HG02885 (cell line): Measurements from ENCODE around the gene MAPK10.
"Not testable (repeated sequence)": the region's sequence is repeated elsewhere in the genome, so short reads cannot be mapped to it uniquely, and the experiment has no call there.

Experiments
- ATAC-seq: cut with Tn5 transposase; IDR thresholded peaks from one replicate; pipeline ENCODE4 v1.9.1; 2021; ENCODE audit warnings: mild to moderate bottlenecking; ENCODE audit not compliant: unreplicated experiment, poor library complexity

The MAPK10 gene

GRCh38 chr4:86118711-86119110 is 241.1 kb downstream of the MAPK10 start:
- no peak for ATAC-seq

- ATAC-seq, result no peak
These were observed 242.0 kb downstream of the MAPK10 start for GRCh38 chr4:86117705-86118302.

GRCh38 chr4:86114563-86114962 is 245.3 kb downstream of the MAPK10 start:
- ATAC-seq, result no peak

DNA sequence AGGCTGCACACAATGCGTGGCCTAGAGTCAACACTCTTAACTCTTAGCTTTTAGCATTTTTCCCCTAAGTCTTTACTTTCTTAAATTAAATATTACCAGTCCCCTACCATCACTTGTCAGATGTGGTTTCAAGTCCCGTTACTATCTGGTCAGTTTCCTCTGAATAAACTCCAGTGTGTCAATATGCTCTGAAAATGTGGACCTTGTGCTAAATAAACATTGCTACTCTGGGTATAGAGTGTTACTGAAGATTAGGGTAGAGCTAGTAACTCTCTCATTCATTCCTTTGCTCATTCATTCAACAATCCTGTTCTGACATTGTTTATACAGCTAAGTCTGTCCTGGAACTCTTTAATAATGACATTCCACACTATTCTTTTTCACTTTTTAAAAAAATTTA is 251.0 kb downstream of the MAPK10 start:
- no peak for ATAC-seq

GRCh38 chr4:86108137-86108536 is 251.7 kb downstream of the MAPK10 start:
- ATAC-seq, result no peak

GRCh38 chr4:86107112-86107511 is 252.7 kb downstream of the MAPK10 start:
- no peak for ATAC-seq

GRCh38 chr4:86106475-86106874 is 253.4 kb downstream of the MAPK10 start:
- ATAC-seq, result no peak

- no peak for ATAC-seq
These were observed 258.0 kb downstream of the MAPK10 start for GRCh38 chr4:86101841-86102240.

- ATAC-seq, result no peak
These were observed 258.4 kb downstream of the MAPK10 start for GRCh38 chr4:86101410-86101809.

DNA sequence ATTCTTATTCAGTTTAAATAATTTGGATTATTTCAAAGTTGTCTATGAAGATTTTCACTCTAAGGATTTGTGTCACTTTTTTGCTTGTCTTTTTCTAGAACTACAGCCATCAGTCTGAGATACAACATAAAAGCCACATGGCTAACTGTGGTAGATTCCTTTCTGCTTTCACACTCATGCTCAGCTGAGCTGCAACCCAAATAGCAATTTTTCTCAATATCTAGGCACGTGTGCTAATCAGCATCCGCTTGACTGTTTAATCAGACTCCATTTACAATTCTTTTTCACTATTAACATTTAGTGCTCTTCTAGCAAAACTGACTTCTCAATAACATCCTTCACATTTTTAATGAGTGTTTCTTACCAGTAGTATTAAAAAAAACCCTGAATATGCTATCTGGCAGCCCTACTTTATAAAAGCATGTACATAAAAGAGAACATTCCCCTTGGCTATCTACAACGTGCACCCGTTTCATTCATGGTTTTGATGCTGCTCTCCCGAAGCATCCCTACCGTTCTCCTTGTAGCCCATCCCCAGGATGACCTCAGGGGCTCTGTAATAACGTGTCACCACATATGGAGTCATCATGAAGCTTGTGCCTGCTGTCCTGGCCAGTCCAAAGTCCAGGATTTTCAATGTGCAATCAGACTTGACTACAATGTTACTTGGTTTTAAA is 259.2 kb downstream of the MAPK10 start:
- ATAC-seq, result no peak

GRCh38 chr4:86099348-86099747 is 260.5 kb downstream of the MAPK10 start:
- ATAC-seq, result no peak

GRCh38 chr4:86098691-86099090 is 261.2 kb downstream of the MAPK10 start:
- ATAC-seq, result no peak

DNA sequence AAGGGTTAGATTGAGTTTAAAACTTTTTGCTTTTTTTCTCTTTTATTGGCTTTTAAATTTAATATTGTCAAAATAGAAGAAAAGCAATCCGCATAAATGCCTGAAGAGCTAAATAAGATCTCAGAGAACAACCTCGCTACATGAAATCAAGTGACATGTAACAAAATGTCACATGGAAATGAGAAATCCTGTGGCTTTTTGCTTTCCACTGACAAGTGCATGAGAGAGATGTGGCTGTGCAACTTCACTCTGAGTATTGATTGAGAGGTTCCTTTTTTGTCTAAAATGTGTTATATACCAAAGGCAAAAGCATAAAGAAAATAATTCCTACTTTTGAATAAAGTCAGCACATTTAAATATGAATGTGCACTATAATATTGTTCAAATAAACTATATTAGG is 263.5 kb downstream of the MAPK10 start:
- ATAC-seq, result no peak

DNA sequence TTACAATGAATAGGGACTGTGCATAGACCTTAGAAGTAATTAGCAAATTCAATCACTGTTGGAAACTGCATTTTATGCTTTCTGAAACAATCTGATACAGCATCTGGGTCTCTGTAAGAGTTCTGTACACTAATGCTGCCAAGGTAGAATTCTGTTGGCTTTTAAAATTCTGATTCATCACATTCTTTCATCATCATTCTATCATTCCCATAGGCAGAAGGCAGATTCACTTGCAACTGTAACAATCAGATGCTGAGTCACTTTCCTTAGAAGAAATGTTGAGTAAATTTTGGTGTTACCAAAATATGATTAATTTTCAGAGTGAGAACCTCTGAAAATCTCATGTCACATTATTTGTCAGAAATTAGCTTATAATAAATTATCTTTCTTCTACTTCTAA is 267.2 kb downstream of the MAPK10 start:
- no peak for ATAC-seq

DNA sequence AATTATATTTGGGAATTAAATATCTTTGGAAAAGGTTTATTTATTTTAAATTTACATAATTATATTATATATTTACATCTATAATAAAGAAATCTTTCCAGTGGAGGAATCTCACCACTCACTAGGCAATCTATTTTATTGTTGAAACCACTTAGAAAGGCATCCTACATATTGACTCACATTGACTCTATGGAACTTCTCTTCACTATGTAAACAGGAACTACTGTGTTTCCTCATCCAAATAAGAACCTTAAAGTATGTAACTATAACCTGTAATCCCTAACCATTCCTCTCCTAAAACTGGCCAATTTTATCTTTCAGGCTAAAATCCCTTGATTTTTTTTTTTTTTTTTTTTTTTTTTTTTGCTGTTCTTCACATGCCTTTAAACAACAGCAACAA is 268.7 kb downstream of the MAPK10 start:
- ATAC-seq, result no peak

- ATAC-seq, result no peak
These were observed 270.0 kb downstream of the MAPK10 start for GRCh38 chr4:86089781-86090323.

DNA sequence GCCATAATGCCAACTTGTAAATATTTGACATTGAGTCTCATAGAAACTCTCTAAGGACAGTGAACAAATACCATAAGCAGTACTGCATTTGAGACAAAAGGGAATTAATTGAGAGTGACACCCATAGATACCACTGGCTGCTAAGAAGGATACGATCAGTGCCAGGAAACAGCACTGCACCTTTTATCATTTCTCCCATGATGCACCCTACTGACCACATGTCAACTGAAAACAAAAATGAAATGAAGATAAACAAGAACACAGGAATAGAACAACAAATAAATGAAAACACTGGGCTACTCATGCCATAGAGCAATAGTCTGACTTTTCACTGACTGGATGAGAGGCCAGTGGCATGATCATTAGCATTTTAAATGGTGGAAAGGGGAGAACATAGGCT is 270.8 kb downstream of the MAPK10 start:
- ATAC-seq, result no peak

DNA sequence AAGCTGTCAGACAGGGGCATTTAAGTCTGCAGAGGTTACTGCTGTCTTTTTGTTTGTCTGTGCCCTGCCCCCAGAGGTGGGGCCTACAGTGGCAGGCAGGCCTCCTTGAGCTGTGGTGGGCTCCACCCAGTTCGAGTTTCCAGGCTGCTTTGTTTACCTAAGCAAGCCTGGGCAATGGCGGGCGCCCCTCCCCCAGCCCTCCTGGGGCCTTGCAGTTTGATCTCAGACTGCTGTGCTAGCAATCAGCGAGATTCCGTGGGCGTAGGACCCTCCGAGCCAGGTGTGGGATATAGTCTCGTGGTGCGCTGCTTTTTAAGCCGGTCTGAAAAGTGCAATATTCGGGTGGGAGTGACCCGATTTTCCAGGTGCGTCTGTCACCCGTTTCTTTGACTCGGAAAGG is 284.1 kb downstream of the MAPK10 start:
- not testable (repeated sequence) for ATAC-seq

DNA sequence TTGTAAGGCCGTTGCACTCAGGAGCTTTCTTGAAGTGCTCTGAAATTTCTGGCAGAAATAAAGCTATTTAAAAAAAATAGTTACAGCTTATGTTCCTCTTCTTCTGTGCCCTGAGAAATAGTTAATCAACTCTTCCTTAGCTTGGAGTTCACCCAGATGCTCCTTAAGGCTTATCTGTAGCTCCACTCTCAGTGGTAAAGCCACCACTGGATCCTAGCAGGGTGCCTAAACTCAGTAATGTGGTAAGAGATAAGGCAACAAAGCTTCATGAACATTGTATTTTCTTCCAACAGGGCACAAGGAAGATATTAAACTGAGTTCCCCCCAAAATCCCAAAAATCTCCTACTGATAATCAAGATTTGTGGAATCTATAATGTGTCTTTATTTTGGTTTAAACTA is 299.5 kb downstream of the MAPK10 start:
- ATAC-seq, result no peak

- no peak for ATAC-seq
These were observed 301.2 kb downstream of the MAPK10 start for GRCh38 chr4:86058621-86059020.

GRCh38 chr4:86055898-86056297 is 304.0 kb downstream of the MAPK10 start:
- no peak for ATAC-seq
